Endodermal cell (in vitro differentiated cells): ENCODE results near the gene GATD1. TPM values are rescaled to one million over a fixed set of nuclear protein-coding genes. Genes with fewer than 3 reads are reported as not detected.

Source experiments
- DNase-seq: peaks from one replicate; pipeline ENCODE4 v3.0.0-alpha.2; 2017
- H3K27ac ChIP-seq: 2 replicates; pipeline ENCODE4 v1.5.1; 2013; ENCODE audit warnings: mild to moderate bottlenecking, low read depth, low read length, moderate library complexity
- H3K27me3 ChIP-seq: 2 replicates; pipeline ENCODE4 v1.6.1; 2013; ENCODE audit warnings: mild to moderate bottlenecking, low read length, moderate library complexity; ENCODE audit not compliant: insufficient read depth, control insufficient read depth, poor library complexity, severe bottlenecking
- H3K36me3 ChIP-seq: 2 replicates; pipeline ENCODE4 v1.7.0; 2013; ENCODE audit warnings: mild to moderate bottlenecking, low read length, moderate library complexity; ENCODE audit not compliant: control insufficient read depth, insufficient read depth
- H3K4me1 ChIP-seq: one replicate; pipeline ENCODE4 v1.7.0; 2013; ENCODE audit warnings: low read length; ENCODE audit not compliant: control insufficient read depth, insufficient read depth
- H3K4me3 ChIP-seq: 2 replicates; pipeline ENCODE4 v1.5.1; 2013; ENCODE audit warnings: mild to moderate bottlenecking, low read length, moderate library complexity
- H3K9ac ChIP-seq: 2 replicates; pipeline ENCODE4 v1.6.1; 2013; ENCODE audit warnings: mild to moderate bottlenecking, low read length, moderate library complexity; ENCODE audit not compliant: poor library complexity, severe bottlenecking; ENCODE audit errors: extremely low read depth
- H3K9me3 ChIP-seq: 2 replicates; pipeline ENCODE4 v1.6.1; 2013; ENCODE audit warnings: mild to moderate bottlenecking, low read length, moderate library complexity; ENCODE audit not compliant: control insufficient read depth
- H3K27ac Mint-ChIP-seq: 2 replicates; pipeline ENCODE4 v1.8.0; 2020; ENCODE audit warnings: mixed read lengths
- H3K27me3 Mint-ChIP-seq: 2 replicates; pipeline ENCODE4 v1.8.0; 2021; ENCODE audit warnings: mild to moderate bottlenecking, mixed read lengths; ENCODE audit not compliant: insufficient read depth
- H3K36me3 Mint-ChIP-seq: 2 replicates; pipeline ENCODE4 v1.8.0; 2020; ENCODE audit warnings: low read depth, mixed read lengths
- H3K4me1 Mint-ChIP-seq: 2 replicates; pipeline ENCODE4 v1.8.0; 2020; ENCODE audit warnings: mixed read lengths
- H3K4me3 Mint-ChIP-seq: 2 replicates; pipeline ENCODE4 v1.8.0; 2020; ENCODE audit warnings: mild to moderate bottlenecking, moderate library complexity, mixed read lengths
- H3K9me3 Mint-ChIP-seq: 2 replicates; pipeline ENCODE4 v1.8.0; 2020; ENCODE audit warnings: mild to moderate bottlenecking, mixed read lengths
- WGBS, 2 experiments: methylation state at CpG; one replicate each; pipeline versions ENCODE4 v1.1.5 to v1.1.7; 2013; ENCODE audit warnings: missing lambda C conversion rate in 2 of 2, mixed read lengths in 1 of 2; ENCODE audit not compliant: insufficient coverage in 1 of 2, insufficient read length in 1 of 2; 5-methylcytosine and 5-hydroxymethylcytosine counted together
- total RNA-seq, 2 donors: library from RNA; stranded (reverse); fragmentation: NEBNext Ultra II Directional in 1 of 2; extraction: Animal tissue kit (Norgen Biotek cat#: 25700) in 1 of 2; gene quantifications; 2 replicates in 1 of 2; 3 replicates in 1 of 2; pipeline ENCODE4 v1.2.1, GENCODE V29; 2021
- TF ChIP-seq, protein P1 (sequence below): fragments of 200-600 bp; sonication (generic); conservative IDR thresholded peaks from 2 replicates; pipeline ENCODE4 v1.5.0; 2021; ENCODE audit warnings: antibody characterized with exemption, mild to moderate bottlenecking

The GATD1 gene
- total RNA-seq, 2 donors from 2014 or later = 57.2 to 63.2 TPM

- Histone ChIP-seq H3K4me3 (no peak overlapping the region), H3K9ac (no peak overlapping the region), H3K27ac (no peak overlapping the region), H3K27me3 (no peaks in the 10 kb centered on the region), H3K4me1 (no peaks in the 10 kb centered on the region), H3K9me3 (no peaks in the 10 kb centered on the region), H3K36me3 (peaks cover 31% of the 10 kb centered on the region)
- Mint-ChIP-seq H3K27ac (peak overlapping the region; percentile 58), H3K9me3 (no peaks in the 10 kb centered on the region), H3K4me3 (no peak overlapping the region), H3K36me3 (peaks cover 31% of the 10 kb centered on the region), H3K4me1 (peaks cover 17% of the 10 kb centered on the region), H3K27me3 (no peaks in the 10 kb centered on the region)
- 94 to 99% methylated on average over 4 to 6 of the region's 6 CpGs for WGBS, 2 experiments
- DNase-seq = no peak
- TF ChIP-seq, protein P1, sequence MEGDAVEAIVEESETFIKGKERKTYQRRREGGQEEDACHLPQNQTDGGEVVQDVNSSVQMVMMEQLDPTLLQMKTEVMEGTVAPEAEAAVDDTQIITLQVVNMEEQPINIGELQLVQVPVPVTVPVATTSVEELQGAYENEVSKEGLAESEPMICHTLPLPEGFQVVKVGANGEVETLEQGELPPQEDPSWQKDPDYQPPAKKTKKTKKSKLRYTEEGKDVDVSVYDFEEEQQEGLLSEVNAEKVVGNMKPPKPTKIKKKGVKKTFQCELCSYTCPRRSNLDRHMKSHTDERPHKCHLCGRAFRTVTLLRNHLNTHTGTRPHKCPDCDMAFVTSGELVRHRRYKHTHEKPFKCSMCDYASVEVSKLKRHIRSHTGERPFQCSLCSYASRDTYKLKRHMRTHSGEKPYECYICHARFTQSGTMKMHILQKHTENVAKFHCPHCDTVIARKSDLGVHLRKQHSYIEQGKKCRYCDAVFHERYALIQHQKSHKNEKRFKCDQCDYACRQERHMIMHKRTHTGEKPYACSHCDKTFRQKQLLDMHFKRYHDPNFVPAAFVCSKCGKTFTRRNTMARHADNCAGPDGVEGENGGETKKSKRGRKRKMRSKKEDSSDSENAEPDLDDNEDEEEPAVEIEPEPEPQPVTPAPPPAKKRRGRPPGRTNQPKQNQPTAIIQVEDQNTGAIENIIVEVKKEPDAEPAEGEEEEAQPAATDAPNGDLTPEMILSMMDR = no peak
Measured at GRCh38 chr11:813072-813455, 35.8 kb upstream of the GATD1 start.

- WGBS, 2 experiments = 97 to 100% methylated on average over 1 to 3 of the region's 3 CpGs
- Histone ChIP-seq H3K36me3 (peaks cover 31% of the 10 kb centered on the region), H3K9ac (no peak overlapping the region), H3K4me3 (no peak overlapping the region), H3K27me3 (no peaks in the 10 kb centered on the region), H3K9me3 (no peaks in the 10 kb centered on the region), H3K4me1 (no peaks in the 10 kb centered on the region), H3K27ac (no peak overlapping the region)
- no peak for DNase-seq
- H3K27me3 Mint-ChIP-seq = no peaks in the 10 kb centered on the region
- TF ChIP-seq, protein P1 = no peak
- no peaks in the 10 kb centered on the region for H3K9me3 Mint-ChIP-seq
- H3K27ac Mint-ChIP-seq = peak overlapping the region; percentile 58
- H3K4me1 Mint-ChIP-seq = peaks cover 17% of the 10 kb centered on the region
- H3K36me3 Mint-ChIP-seq = peaks cover 31% of the 10 kb centered on the region
- peak overlapping the region; percentile 85 for H3K4me3 Mint-ChIP-seq
Measured at GRCh38 chr11:812390-812789, 35.1 kb upstream of the GATD1 start.

DNA sequence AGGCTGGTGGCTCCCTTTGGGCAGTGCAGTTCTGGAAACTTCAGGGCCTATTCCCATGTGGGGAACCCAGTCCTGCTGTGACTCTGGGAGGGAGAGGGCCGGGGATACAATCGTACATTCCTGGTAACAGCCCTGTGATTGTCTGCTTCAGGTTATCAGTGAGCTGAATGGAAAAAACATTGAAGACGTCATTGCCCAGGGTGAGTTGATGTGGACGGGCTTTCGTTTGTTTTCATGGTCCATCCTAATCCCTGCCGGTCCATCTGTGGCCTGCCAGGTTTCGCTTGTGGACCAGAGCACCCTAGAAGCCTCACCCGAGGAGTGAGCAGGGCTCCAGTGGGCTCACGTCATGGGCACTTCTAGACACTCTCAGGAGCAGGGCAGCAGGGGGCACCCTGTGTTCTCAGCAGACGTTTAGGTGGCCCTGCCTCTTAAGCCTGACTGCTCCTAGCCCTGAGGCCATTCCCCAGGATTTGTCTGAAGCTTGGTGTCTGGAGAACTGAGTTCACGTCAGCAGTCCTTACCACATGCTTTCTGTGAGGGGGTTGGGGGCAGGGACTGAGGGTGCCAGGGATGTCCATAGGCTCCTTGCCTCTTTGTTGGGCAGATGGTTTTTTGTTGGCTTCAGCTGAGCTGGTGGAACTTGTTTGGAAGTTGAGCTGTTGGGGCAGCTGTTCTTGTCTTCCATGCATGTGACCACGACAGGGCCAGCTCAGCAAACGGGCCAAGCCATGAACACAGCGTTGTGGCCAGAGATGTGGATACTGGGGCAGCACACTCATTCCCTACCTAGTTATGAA is 34.4 kb upstream of the GATD1 start:
- Histone ChIP-seq H3K4me3 (peak overlapping the region; percentile 89), H3K27ac (no peak overlapping the region)

More for the DNA sequence above, 34.4 kb upstream of the GATD1 start:
- H3K9me3 ChIP-seq = no peaks in the 10 kb centered on the region
- peak overlapping the region; percentile 94 for H3K9ac ChIP-seq
- TF ChIP-seq, protein P1 = no peak
- WGBS, 2 experiments = 92 to 94% methylated on average over 14 of the region's 14 CpGs
- Mint-ChIP-seq H3K4me1 (peaks cover 17% of the 10 kb centered on the region), H3K36me3 (peaks cover 31% of the 10 kb centered on the region), H3K4me3 (peak overlapping the region; percentile 85), H3K9me3 (no peaks in the 10 kb centered on the region), H3K27me3 (no peaks in the 10 kb centered on the region), H3K27ac (peak overlapping the region; percentile 89)
- no peaks in the 10 kb centered on the region for H3K4me1 ChIP-seq
- H3K36me3 ChIP-seq = peaks cover 31% of the 10 kb centered on the region
- no peak for DNase-seq
- no peaks in the 10 kb centered on the region for H3K27me3 ChIP-seq
